GM12878 (cell line): ENCODE data around the gene PLA2G2E.

Source experiments
- BHLHE40 ChIP-seq, 2 experiments: fragments of 450-650 bp in 1 of 2; IDR thresholded peaks; 2 replicates each; pipeline ENCODE4 v1.6.1; 2011 to 2017; ENCODE audit warnings: low read depth in 2 of 2, borderline replicate concordance in 1 of 2, improper control_type of control experiment in 1 of 2, low read length in 1 of 2, mild to moderate bottlenecking in 1 of 2
- JUNB ChIP-seq: IDR thresholded peaks from 2 replicates; pipeline ENCODE4 v1.6.1; 2016; ENCODE audit warnings: antibody characterized with exemption, mild to moderate bottlenecking

GRCh38 chr1:19920132-19920710 is 3.2 kb downstream of the PLA2G2E start:
- TF ChIP-seq JUNB: no peak
- TF ChIP-seq BHLHE40 (IDR thresholded peaks at IDR 0.05; ENCODE audit: borderline replicate concordance in 1 of 2, low read depth in 2 of 2, low read length in 1 of 2): no peak
